GM18526 (cell line): Measurements from ENCODE around the gene MT4.

Experiments used
- POLR2A ChIP-seq: IDR thresholded peaks from 3 replicates; pipeline ENCODE4 v1.6.1; 2011; ENCODE audit not compliant: insufficient read length; ENCODE audit errors: extremely low read depth

The MT4 gene

GRCh38 chr16:56564793-56565477, at the start of gene MT4:
Gene MT4 (plus strand): TSS chr16:56565073. CDS start chr16:56565129, 56 bp downstream.
- TF ChIP-seq POLR2A, result no peak

DNA sequence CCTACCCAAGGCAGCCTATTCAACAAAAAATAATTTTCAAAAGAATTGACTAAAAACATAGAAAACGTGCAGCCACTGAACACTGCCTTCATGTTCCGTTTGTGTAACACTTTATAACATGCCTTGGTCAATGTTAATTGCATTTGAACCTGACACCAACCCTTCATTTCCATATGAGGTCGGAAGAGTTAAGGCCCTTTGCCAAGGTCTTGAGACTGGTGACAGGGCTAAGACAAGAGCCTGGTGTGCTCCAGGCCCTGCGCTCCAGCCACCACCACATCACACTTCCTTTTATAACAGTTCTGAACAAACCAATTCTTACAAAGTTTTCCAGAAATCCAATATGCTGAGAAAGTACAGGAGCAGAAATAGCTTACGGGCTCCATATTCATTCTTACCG, 49.2 kb upstream of the MT4 start:
- TF ChIP-seq POLR2A, result no peak

DNA sequence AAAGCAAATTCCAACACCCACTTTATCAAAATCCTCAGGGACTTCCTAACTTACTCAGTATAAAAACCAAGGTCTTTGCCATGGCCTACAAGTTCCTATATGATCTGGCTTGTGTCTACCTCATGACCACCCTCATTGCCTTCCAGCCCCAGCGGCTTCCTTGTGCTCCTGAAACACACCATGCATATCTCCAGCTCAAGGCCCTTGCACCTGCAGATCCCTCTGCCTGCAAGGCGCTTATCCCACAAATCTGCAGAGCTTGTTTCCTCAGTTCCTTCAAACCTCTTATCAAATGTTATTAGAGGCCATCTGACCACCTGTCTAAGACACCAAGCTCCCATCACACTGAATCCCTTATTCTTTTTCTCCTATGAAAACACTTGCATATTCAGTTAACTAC, 47.7 kb upstream of the MT4 start:
- TF ChIP-seq POLR2A, result no peak

GRCh38 chr16:56518425-56518824, 46.4 kb upstream of the MT4 start:
- TF ChIP-seq POLR2A, result no peak

DNA sequence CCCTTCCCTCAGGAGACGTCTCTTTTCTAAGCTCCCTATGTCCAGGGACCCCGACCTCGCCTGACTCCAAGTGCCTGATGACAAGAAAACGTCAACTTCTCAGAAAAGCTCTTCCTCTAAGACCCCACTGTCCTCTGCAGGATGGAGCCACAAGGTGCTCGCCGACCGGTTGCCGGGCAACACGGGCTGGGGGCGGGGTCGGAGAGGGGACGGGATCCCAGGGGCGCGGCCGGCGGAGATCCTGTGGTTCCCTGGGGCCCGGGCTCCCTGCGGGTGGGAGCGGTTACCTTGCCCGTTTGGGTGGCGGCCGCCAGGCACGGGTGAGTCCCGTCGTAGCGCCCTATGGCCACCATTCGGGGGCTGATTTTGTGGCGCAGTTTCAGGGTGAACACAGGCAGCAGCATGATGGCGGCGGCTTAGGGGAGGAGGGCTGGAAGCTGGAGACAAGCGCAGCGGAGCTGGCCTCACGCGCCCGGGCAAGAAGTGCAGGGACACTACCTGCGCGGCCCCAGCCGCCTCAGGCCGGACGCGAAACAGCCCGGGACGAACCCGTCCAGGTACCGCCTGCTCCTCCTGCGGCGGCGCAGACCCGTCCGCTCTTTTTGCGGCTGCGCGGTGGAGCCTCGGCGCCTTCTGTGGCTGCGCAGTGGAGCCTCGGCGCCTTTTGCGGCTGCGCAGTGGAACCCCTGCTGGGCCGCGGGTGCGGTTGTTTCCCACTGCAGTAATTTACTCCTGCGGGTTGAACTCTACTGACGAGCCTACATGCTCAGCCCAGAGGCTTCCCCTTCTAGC, 45.2 kb upstream of the MT4 start, which contains the start of gene BBS2:
Gene BBS2, minus strand, starts transcription at position 566 of the 792 bp plus-strand sequence. Its CDS starts 162 bp downstream, at position 404.
- peak; percentile 70 for TF ChIP-seq POLR2A

DNA sequence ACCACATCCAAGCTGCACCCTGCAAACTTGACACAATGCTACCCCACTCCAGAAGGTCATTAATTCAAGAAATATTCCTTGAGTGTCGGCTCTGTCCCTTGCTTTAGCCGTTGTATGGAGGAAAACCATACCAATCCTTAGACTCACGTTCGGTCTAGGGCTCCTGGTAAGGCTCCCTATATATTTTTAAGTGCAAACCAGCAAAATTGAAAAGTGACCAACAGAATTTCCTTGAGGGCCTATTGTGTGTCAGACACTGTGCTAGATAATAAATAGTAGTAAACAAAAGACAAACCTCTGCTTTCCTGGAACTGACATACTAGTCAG, 44.7 kb upstream of the MT4 start:
- TF ChIP-seq POLR2A, result no peak

GRCh38 chr16:56525236-56525635, 39.6 kb upstream of the MT4 start:
- no peak for TF ChIP-seq POLR2A

DNA sequence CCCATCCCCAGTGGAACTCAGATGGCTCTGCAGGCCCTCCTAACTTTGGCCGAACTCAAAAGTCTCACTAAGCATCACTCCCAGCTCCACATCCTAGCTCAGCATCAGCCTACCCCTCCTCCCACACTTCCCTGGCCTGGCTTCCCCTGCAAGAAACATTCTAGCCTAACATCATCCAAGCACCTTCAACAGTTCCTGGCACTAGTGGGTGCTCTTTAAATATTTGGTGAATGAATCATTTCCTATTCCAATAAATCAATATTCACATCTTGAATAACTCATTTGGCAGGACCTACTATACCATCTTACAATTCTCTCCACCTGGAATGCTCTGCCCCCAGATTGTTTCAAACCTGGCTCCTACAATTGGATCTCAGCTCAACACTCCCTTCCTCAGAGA, 34.0 kb upstream of the MT4 start:
- no peak for TF ChIP-seq POLR2A

- TF ChIP-seq POLR2A, result no peak
Observed at GRCh38 chr16:56532714-56533113, 32.2 kb upstream of the MT4 start.

DNA sequence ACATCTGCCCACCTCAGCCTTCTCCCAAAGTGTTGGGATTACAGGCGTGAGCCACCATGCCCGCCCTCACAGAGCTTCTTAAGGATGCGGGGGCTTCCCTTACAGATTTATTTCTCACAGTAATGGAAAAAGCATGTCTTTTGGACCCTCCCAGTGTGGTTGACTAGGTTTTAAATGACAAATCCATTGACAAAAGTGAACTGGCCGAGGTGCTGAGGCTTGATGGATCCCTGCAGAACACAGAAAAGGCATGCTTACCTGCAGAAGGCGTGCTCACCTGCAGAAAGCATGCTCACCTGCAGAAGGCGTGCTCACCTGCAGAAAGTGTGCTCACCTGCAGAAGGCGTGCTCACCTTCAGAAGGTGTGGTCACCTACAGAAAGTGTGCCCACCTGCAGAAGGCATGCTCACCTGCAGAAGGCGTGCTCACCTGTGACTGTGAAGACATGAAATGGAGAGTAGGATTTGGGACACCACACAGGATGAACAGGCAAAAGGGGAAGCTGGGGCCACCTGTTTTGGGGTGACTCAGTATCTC, 30.0 kb upstream of the MT4 start:
- TF ChIP-seq POLR2A, result no peak

- TF ChIP-seq POLR2A, result no peak
Observed at GRCh38 chr16:56538331-56538730, 26.5 kb upstream of the MT4 start.

DNA sequence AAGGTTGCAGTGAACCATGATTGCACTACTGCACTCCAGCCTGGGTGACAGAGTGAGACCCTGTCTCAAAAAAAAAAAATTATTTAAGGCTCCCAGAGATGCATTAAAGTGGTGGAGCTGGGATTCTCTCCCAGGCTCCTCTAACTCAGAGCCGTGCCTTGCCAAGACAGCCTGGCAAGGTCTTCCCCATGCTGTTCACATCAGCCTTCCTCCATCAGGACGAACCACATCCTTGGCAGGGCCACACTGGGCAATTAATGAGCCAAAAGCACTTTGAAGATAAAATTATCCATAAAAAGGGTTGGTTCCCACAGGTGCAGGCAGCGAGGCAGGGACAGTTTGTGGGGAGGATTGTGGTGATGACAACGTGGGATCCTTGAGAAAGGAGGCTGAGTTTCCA, 25.2 kb upstream of the MT4 start:
- no peak for TF ChIP-seq POLR2A

GRCh38 chr16:56542039-56542438, 22.8 kb upstream of the MT4 start:
- no peak for TF ChIP-seq POLR2A

GRCh38 chr16:56547120-56547948, 17.5 kb upstream of the MT4 start:
- TF ChIP-seq POLR2A, result no peak

DNA sequence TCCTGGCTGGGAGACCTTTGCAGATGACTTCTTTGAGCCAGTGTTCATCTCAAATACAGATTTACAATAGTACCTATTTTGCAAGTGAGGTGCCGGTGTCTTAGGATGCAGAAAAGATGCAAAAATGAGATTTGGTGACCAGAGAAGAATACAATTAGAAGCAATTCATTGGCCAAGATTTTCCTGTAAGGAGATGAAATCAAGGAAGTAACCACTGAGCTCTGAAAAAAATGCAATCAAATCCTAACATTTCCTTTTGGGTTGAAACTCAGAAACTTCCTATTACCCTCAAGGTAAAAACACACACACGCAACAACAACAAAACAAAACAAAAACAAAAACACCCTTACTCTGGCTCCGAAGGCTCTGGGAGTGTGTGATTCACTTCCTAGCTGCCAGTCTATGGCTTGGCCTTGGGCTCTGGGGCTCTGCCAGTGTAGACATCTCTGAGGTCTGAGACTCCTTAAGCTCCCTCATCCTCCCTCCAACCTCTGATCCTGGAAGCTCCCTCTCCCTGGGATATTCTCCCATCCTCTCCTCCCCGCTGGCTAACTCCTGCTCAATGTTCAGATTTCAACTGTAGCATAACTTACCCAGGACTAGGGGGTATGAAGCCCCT, 16.8 kb upstream of the MT4 start:
- TF ChIP-seq POLR2A, result no peak
